ENCODE results near the gene GLS2.
"Not testable (repeated sequence)": the region's sequence is repeated elsewhere in the genome, so short reads cannot be mapped to it uniquely, and the experiment has no call there.

GLS2 gene

DNA sequence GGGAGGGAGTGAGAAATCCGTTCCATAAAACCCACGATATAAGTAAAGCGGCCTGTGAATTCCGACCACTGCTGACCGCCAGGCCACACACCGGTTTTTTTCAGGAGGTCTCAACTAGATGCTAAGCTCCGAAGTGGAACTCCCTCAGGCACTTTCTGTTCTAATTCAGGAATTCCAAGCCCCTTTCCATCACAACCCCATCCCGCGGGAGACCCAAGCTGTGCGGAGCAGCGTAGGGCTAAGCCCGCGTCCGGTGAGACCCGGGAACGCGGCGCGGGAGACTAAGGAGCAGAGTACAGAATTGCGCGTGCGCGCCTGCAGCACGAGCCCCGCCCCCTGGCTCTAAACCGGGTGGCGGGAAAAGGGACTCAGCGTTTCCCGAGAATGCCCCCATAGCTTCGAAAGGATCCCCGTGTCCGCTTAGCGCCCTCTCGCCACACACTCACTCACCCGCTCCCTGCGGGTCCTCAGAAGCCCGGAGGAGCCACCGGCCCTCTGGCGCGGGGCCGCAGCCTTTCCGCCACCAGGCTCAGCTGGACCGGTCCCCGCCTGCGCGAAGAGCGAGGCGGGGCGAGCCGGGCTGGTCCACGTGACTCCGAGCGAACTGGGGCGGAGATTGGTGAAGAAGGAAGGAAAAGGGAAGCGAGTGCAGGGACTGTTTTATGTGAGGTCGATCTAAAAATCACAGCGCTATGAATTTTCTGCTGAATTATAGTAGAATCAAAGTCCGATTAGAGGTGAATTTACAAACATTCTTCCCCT, 38.9 kb downstream of the GLS2 start, which contains the start of gene TIMELESS:
TIMELESS (minus strand) TSS at position 567 of the 762 bp plus-strand sequence. CDS start 15,256 bp downstream, outside the sequence.
- peak; percentile 90 for DNase-seq (ENCODE audit: insufficient read length, low spot score)

GRCh38 chr12:56443208-56443607, 44.8 kb downstream of the GLS2 start:
- not testable (repeated sequence) for DNase-seq (ENCODE audit: insufficient read length, low spot score)

More for the DNA sequence above, 38.9 kb downstream of the GLS2 start, which contains the start of gene TIMELESS:
- FAIRE-seq = peak; percentile 93

GRCh38 chr12:56437430-56438176, 50.4 kb downstream of the GLS2 start:
- no peak for FAIRE-seq
- no peak for DNase-seq (ENCODE audit: insufficient read length, low spot score)

More at GRCh38 chr12:56443208-56443607, 44.8 kb downstream of the GLS2 start:
- FAIRE-seq = not testable (repeated sequence)

GRCh38 chr12:56434828-56435227, 53.1 kb downstream of the GLS2 start:
- no peak for DNase-seq (ENCODE audit: insufficient read length, low spot score)
- no peak for FAIRE-seq

DNA sequence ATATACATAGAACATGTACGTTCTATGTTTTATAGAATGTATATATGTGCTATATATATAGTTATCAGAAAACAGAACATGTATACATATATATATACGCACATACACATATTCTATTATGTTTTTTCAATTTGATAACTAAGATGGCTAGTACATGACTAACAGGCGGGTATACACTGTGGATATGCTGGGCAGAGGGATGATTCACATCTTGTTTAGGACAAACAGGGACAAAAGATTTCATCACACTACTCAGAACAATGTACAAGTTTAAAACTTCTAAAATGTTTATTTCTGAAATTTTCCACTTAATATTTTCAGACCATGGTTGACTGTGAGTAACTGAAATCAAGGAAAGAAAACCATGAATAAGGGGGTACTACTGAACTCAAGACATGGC, 56.1 kb downstream of the GLS2 start:
- FAIRE-seq = no peak
- no peak for DNase-seq (ENCODE audit: insufficient read length, low spot score)

GRCh38 chr12:56431288-56431687, 56.7 kb downstream of the GLS2 start:
- DNase-seq (ENCODE audit: insufficient read length, low spot score) (no peak), FAIRE-seq (no peak)

DNA sequence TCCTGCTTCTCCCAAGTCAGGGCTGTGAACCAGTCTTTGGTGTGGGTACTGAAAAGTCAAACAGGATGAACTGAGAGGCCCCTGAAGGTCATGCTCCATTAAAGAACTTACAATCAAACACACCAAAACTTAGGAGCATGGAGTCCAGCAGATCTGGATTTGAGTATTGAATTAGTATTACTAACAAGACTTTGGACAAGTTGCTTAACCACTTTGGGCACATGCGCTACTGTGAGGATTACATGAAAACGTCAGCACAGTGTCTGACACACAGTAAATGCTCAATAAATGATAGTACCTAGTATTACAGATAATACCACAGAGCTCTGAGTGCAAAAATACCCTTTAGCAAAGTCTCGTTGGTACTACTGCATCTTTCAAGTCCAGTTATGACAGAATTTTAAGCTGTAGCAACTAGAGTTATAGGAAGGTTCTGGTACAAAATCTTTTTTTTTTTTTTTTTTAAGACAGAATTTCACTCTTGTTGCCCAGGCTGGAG, 62.0 kb downstream of the GLS2 start:
- no peak for FAIRE-seq
- DNase-seq (ENCODE audit: insufficient read length, low spot score) = no peak

- FAIRE-seq (no peak), DNase-seq (ENCODE audit: insufficient read length, low spot score) (no peak)
Measured at GRCh38 chr12:56425193-56425592, 62.8 kb downstream of the GLS2 start.
